ENCODE data around the gene LRRC37B. TPM values are rescaled to one million over a fixed set of nuclear protein-coding genes. Genes with fewer than 3 reads are reported as not detected.
A peak's percentile ranks its signal among the peaks of the same experiment; 100 is the strongest.
"Not testable (repeated sequence)": the region's sequence is repeated elsewhere in the genome, so short reads cannot be mapped to it uniquely, and the experiment has no call there.

Gene LRRC37B
- total RNA-seq, 1 donor, result 14.2 TPM

GRCh38 chr17:32033223-32033622 is 26.0 kb downstream of the LRRC37B start:
- no peak for DNase-seq (ENCODE audit: low read depth)
- no peak for TF ChIP-seq CTCF (IDR thresholded peaks at IDR 0.05; ENCODE audit: insufficient read depth, low read depth, low read length)
- H3K4me3 ChIP-seq (ENCODE audit: low read depth, low read length), result no peak overlapping the region

- DNase-seq (ENCODE audit: low read depth); H3K4me3 ChIP-seq (ENCODE audit: low read depth, low read length): not testable (repeated sequence)
Measured at GRCh38 chr17:32033812-32034211, 26.6 kb downstream of the LRRC37B start.

GRCh38 chr17:32040246-32040645 is 33.1 kb downstream of the LRRC37B start:
- not testable (repeated sequence) for H3K4me3 ChIP-seq (ENCODE audit: low read depth, low read length); DNase-seq (ENCODE audit: low read depth)

GRCh38 chr17:32041306-32041875 is 34.2 kb downstream of the LRRC37B start:
- H3K4me3 ChIP-seq (ENCODE audit: low read depth, low read length), result not testable (repeated sequence)

GRCh38 chr17:32042266-32042665 is 35.1 kb downstream of the LRRC37B start:
- DNase-seq (ENCODE audit: low read depth), result not testable (repeated sequence)

More at GRCh38 chr17:32041306-32041875, 34.2 kb downstream of the LRRC37B start:
- DNase-seq (ENCODE audit: low read depth), result not testable (repeated sequence)

GRCh38 chr17:32045611-32046010 is 38.4 kb downstream of the LRRC37B start:
- H3K4me3 ChIP-seq (ENCODE audit: low read depth, low read length), result not testable (repeated sequence)
- peak; percentile 16 for DNase-seq (ENCODE audit: low read depth)

More at GRCh38 chr17:32042266-32042665, 35.1 kb downstream of the LRRC37B start:
- H3K4me3 ChIP-seq (ENCODE audit: low read depth, low read length), result not testable (repeated sequence)

GRCh38 chr17:32047663-32048062 is 40.5 kb downstream of the LRRC37B start:
- H3K4me3 ChIP-seq (ENCODE audit: low read depth, low read length); DNase-seq (ENCODE audit: low read depth): not testable (repeated sequence)

- not testable (repeated sequence) for H3K4me3 ChIP-seq (ENCODE audit: low read depth, low read length); DNase-seq (ENCODE audit: low read depth)
Measured at GRCh38 chr17:32054985-32055384, 47.8 kb downstream of the LRRC37B start.

GRCh38 chr17:32055425-32055824 is 48.2 kb downstream of the LRRC37B start:
- not testable (repeated sequence) for H3K4me3 ChIP-seq (ENCODE audit: low read depth, low read length); DNase-seq (ENCODE audit: low read depth)

GRCh38 chr17:32056500-32056899 is 49.3 kb downstream of the LRRC37B start:
- DNase-seq (ENCODE audit: low read depth); H3K4me3 ChIP-seq (ENCODE audit: low read depth, low read length): not testable (repeated sequence)

GRCh38 chr17:32057460-32058105 is 50.4 kb downstream of the LRRC37B start:
- not testable (repeated sequence) for H3K4me3 ChIP-seq (ENCODE audit: low read depth, low read length)

GRCh38 chr17:32060695-32061094 is 53.5 kb downstream of the LRRC37B start:
- not testable (repeated sequence) for DNase-seq (ENCODE audit: low read depth)

More at GRCh38 chr17:32057460-32058105, 50.4 kb downstream of the LRRC37B start:
- not testable (repeated sequence) for DNase-seq (ENCODE audit: low read depth)

GRCh38 chr17:32061840-32062239 is 54.7 kb downstream of the LRRC37B start:
- H3K4me3 ChIP-seq (ENCODE audit: low read depth, low read length); DNase-seq (ENCODE audit: low read depth): not testable (repeated sequence)

More at GRCh38 chr17:32060695-32061094, 53.5 kb downstream of the LRRC37B start:
- not testable (repeated sequence) for H3K4me3 ChIP-seq (ENCODE audit: low read depth, low read length)

GRCh38 chr17:32064091-32064490 is 56.9 kb downstream of the LRRC37B start:
- not testable (repeated sequence) for DNase-seq (ENCODE audit: low read depth); H3K4me3 ChIP-seq (ENCODE audit: low read depth, low read length)

GRCh38 chr17:32066123-32066680 is 59.0 kb downstream of the LRRC37B start:
- DNase-seq (ENCODE audit: low read depth); H3K4me3 ChIP-seq (ENCODE audit: low read depth, low read length): not testable (repeated sequence)
